T-cell (primary cell): ENCODE measurements around the gene SHCBP1L. TPM values are rescaled to one million over a fixed set of nuclear protein-coding genes. Genes with fewer than 3 reads are reported as not detected.
"Not testable (repeated sequence)": the region's sequence is repeated elsewhere in the genome, so short reads cannot be mapped to it uniquely, and the experiment has no call there.

Source experiments
- ATAC-seq, 4 experiments: fragments of 200-7000 bp in 3 of 4; fragments of 150-1000 bp in 1 of 4; cut with Tn5 transposase; replicated peaks in 1 of 4; 1 replicate in 3 of 4; 2 replicates in 1 of 4; pipeline ENCODE4 v1.10.0; 2021; ENCODE audit warnings: moderate library complexity in 3 of 4, mild to moderate bottlenecking in 2 of 4, moderate number of reproducible peaks in 1 of 4
- CTCF ChIA-PET, 2 donors: fragments of 300-600 bp; sonication (Branson Sonifier 250); formaldehyde crosslinking; loops; one replicate each; lab custom pipeline; 2022; ENCODE audit warnings: antibody characterized with exemption in 2 of 2; lab: Charles Lee
- POLR2A ChIA-PET, 2 donors: fragments of 300-600 bp; sonication (Branson Sonifier 250); formaldehyde crosslinking; loops; one replicate each; lab custom pipeline; 2022; ENCODE audit warnings: antibody characterized with exemption in 2 of 2; lab: Charles Lee
- DNase-seq, 35 experiments: peaks; one replicate each; pipeline versions ENCODE4 v3.0.0 to v3.0.0-alpha.2; 2013 to 2023
- H3K27ac ChIP-seq: one replicate; pipeline ENCODE4 v1.5.1; 2013; ENCODE audit warnings: low read length
- H3K27me3 ChIP-seq, 2 experiments: replicated peaks in 1 of 2; 1 replicate in 1 of 2; 2 replicates in 1 of 2; pipeline versions ENCODE4 v1.6.1 to v1.7.0; 2013; ENCODE audit warnings: low read length in 1 of 2, mixed read lengths in 1 of 2; ENCODE audit not compliant: control insufficient read depth in 2 of 2, insufficient read depth in 2 of 2; ENCODE audit errors: extremely low read depth in 1 of 2
- H3K36me3 ChIP-seq, 2 donors: 1 replicate in 1 of 2; 2 replicates in 1 of 2; pipeline versions ENCODE4 v1.6.1 to v1.7.0; 2013; ENCODE audit warnings: low read length in 1 of 2; ENCODE audit not compliant: control insufficient read depth in 2 of 2, insufficient read depth in 1 of 2; ENCODE audit errors: extremely low read depth in 1 of 2
- H3K4me1 ChIP-seq, 2 experiments: 1 replicate in 1 of 2; 2 replicates in 1 of 2; pipeline versions ENCODE4 v1.6.1 to v1.7.0; 2013; ENCODE audit warnings: low read length in 2 of 2, mixed read lengths in 1 of 2; ENCODE audit not compliant: insufficient read depth in 2 of 2, control insufficient read depth in 1 of 2; ENCODE audit errors: extremely low read depth in 1 of 2
- H3K4me3 ChIP-seq, 2 donors: 1 replicate in 1 of 2; 2 replicates in 1 of 2; pipeline versions ENCODE4 v1.5.1 to v1.7.0; 2013; ENCODE audit warnings: mild to moderate bottlenecking in 2 of 2, low read length in 1 of 2, moderate library complexity in 1 of 2; ENCODE audit not compliant: control insufficient read depth in 1 of 2; ENCODE audit errors: extremely low read depth in 1 of 2
- H3K9me3 ChIP-seq: 2 replicates; pipeline ENCODE4 v1.7.0; 2013
- H3K27ac Mint-ChIP-seq, 2 donors: one replicate each; pipeline ENCODE4 v1.8.0; 2020 to 2021; ENCODE audit warnings: mild to moderate bottlenecking in 2 of 2, mixed read lengths in 2 of 2
- H3K27me3 Mint-ChIP-seq, 2 donors: one replicate each; pipeline ENCODE4 v1.8.0; 2021 to 2022; ENCODE audit warnings: mixed read lengths in 2 of 2
- H3K36me3 Mint-ChIP-seq: one replicate; pipeline ENCODE4 v1.8.0; 2021; ENCODE audit warnings: mixed read lengths
- H3K4me1 Mint-ChIP-seq, 3 donors: one replicate each; pipeline ENCODE4 v1.8.0; 2020 to 2022; ENCODE audit warnings: mixed read lengths in 3 of 3, mild to moderate bottlenecking in 1 of 3
- H3K4me3 Mint-ChIP-seq, 3 donors: one replicate each; pipeline ENCODE4 v1.8.0; 2020 to 2022; ENCODE audit warnings: mild to moderate bottlenecking in 3 of 3, mixed read lengths in 3 of 3, moderate library complexity in 3 of 3
- H3K9me3 Mint-ChIP-seq, 3 donors: one replicate each; pipeline ENCODE4 v1.8.0; 2020 to 2022; ENCODE audit warnings: mixed read lengths in 3 of 3
- WGBS: methylation state at CpG from one replicate; pipeline ENCODE4 v1.1.5; 2013; ENCODE audit warnings: missing lambda C conversion rate; ENCODE audit not compliant: insufficient coverage; 5-methylcytosine and 5-hydroxymethylcytosine counted together
- total RNA-seq, 35 experiments: library from RNA in 6 of 35; stranded (reverse) in 6 of 35; fragments of 120-200 nt in 1 of 35; gene quantifications; one replicate each; pipeline versions ENCODE4 v1.2.1 to v1.2.4 and lab custom pipeline; 2013 to 2026

SHCBP1L gene
- total RNA-seq, 5 donors from 2014 or later (not counting 1 experiment from before 2014, with no cell fraction given) = not detected

DNA sequence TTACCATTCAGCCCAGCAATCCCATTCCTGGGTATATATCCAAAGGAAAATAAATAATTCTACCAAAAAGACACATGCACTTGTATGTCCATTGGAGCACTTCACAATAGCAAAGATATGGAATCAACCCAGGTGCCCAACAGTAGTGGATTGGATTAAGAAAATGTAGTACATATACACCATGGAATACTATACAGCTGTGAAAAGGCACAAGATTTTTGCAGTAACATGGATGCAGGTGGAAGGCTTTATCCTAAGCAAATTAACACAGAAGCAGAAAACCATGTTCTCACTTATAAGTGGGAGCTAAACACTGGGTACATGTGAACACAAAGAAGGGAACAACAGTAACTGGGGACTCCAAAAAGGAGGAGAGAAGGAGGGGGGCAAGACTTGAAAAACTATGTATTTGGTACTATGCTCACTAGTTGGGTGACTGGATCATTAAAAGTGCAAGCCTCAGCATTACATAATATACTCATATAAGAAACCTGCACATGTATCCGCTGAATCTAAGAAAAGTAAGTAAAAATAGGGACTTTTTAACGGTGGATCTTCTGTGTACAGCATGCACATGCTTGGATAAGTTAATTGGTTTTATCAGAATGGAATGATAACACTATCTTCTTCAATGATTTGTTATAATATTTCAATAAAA lies 3.9 kb upstream of the SHCBP1L start:
- H3K36me3 ChIP-seq = no peaks in the 10 kb centered on the region
- H3K4me3 ChIP-seq = no peak overlapping the region
- H3K4me1 ChIP-seq = peaks cover 0 to 3% of the 10 kb centered on the region in 2 experiments
- DNase-seq = no peak
- no peak overlapping the region for H3K4me3 Mint-ChIP-seq
- ChIA-PET CTCF (no interaction called here), POLR2A (no interaction called here)
- peaks cover 0 to 5% (median 0%) of the 10 kb centered on the region in 3 donors for H3K4me1 Mint-ChIP-seq
- H3K9me3 Mint-ChIP-seq = peaks cover 0 to 7% (median 0%) of the 10 kb centered on the region in 3 donors
- no peaks in the 10 kb centered on the region for H3K9me3 ChIP-seq
- peaks cover 36 to 37% of the 10 kb centered on the region in 2 donors for H3K27me3 Mint-ChIP-seq
- H3K27ac Mint-ChIP-seq = no peak overlapping the region
- peaks cover 0 to 38% of the 10 kb centered on the region in 2 experiments for H3K27me3 ChIP-seq
- no CpG with 5 or more reads among the region's 2 CpGs for whole genome bisulfite sequencing
- no peaks in the 10 kb centered on the region for H3K36me3 Mint-ChIP-seq
- ATAC-seq = no peak
- no peak overlapping the region for H3K27ac ChIP-seq

DNA sequence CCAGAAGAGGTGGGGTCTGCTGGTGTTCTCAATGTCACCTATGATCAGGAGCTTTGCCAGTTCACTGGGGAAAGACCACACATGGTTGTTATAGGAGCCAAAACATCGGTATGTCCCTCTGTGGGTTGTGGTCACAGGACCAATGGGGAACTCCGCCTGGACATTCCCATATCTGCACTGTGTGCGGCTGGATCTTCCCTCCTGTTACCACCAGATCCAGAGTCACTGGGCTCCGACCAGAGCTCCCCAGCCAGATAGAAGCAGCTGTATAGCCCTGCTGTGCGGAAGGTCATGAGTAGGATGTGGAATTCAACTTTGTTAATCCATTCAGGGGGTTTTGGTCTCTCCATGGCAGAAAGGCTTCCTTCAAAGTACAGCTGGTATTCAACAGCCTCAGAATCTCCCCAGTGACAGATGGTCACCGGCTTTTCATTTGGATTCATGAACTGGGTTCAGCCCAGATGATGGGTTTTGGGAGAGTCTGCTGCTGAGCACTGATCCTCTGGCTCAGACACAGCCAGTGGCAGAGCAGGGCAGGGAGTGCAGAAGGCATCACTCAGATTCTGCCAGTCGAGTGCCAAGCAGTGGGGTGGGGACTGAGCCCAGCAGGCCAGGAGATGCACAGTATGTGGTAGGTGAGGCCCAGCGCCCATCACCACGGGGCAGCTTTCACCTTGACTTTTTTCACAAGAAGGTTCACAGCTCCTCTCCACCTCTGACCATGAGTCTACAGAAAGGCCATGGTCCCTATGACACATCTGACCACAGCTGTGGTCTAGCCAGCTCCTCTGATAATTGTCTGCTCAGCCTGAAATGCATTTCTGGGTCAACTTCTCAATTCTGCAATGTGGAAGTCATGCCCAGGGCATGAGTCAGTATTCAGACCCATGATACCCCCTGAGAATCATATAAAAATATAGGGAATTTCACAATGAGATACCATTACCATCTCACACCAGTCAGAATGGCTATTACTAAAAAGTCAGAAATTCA lies 2.9 kb upstream of the SHCBP1L start:
- no peaks in the 10 kb centered on the region for H3K36me3 Mint-ChIP-seq
- ATAC-seq = no peak
- 73% methylated on average over 4 of the region's 9 CpGs for WGBS

GRCh38 chr1:182953826-182954225 lies 860 bp upstream of the SHCBP1L start:
- ChIA-PET POLR2A (no interaction called here), CTCF (no interaction called here)
- peaks cover 3 to 33% of the 10 kb centered on the region in 2 experiments for H3K27me3 ChIP-seq
- Mint-ChIP-seq H3K27me3 (peaks cover 26 to 31% of the 10 kb centered on the region in 2 donors), H3K36me3 (no peaks in the 10 kb centered on the region), H3K27ac (no peak overlapping the region), H3K9me3 (peaks cover 0 to 7% (median 0%) of the 10 kb centered on the region in 3 donors), H3K4me3 (no peak overlapping the region), H3K4me1 (peaks cover 0 to 5% (median 0%) of the 10 kb centered on the region in 3 donors)
- no peaks in the 10 kb centered on the region for H3K9me3 ChIP-seq
- H3K36me3 ChIP-seq = no peaks in the 10 kb centered on the region
- no CpG with 5 or more reads among the region's 3 CpGs for WGBS
- no peak overlapping the region for H3K4me3 ChIP-seq
- no peak overlapping the region for H3K27ac ChIP-seq
- DNase-seq (no peak), ATAC-seq (no peak)
- H3K4me1 ChIP-seq = peaks cover 0 to 3% of the 10 kb centered on the region in 2 experiments

More for the DNA sequence above, 2.9 kb upstream of the SHCBP1L start:
- peaks cover 0 to 3% of the 10 kb centered on the region in 2 experiments for H3K4me1 ChIP-seq
- H3K9me3 ChIP-seq = no peaks in the 10 kb centered on the region
- H3K36me3 ChIP-seq = no peaks in the 10 kb centered on the region
- Mint-ChIP-seq H3K4me3 (no peak overlapping the region), H3K27me3 (peaks cover 35 to 38% of the 10 kb centered on the region in 2 donors), H3K27ac (no peak overlapping the region), H3K9me3 (peaks cover 0 to 7% (median 0%) of the 10 kb centered on the region in 3 donors), H3K4me1 (peaks cover 0 to 5% (median 0%) of the 10 kb centered on the region in 3 donors)
- ChIA-PET POLR2A (no interaction called here), CTCF (interaction anchor here in 1 of 2 donors (0.6 kb wide), 1 partner anchor 20 kb away, joined by 3 read pairs; no protein-coding TSS in a partner anchor)
- no peak for DNase-seq
- no peak overlapping the region for H3K27ac ChIP-seq
- peaks cover 3 to 40% of the 10 kb centered on the region in 2 experiments for H3K27me3 ChIP-seq
- no peak overlapping the region for H3K4me3 ChIP-seq

DNA sequence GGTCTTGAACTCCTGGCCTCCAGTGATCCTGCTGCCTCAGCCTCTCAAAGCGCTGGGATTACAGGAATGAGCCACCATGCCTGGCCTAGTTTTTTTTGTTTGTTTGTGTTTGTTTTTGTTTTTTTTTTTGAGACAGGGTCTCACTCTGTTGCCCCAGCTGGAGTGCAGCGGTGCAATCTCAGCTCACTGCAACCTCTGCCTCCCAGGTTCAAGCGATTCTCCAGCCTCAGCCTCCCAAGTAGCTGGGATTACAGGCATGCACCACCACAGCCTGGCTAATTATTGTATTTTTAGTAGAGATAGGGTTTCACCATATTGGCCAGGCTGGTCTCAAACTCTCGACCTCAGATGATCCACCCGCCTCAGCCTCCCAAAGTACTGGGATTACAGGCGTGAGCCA lies 9.6 kb downstream of the SHCBP1L start:
- POLR2A ChIA-PET = interaction anchor here in 1 of 2 donors (0.7 kb wide), 1 partner anchor 331 kb away, joined by 18 read pairs; no protein-coding TSS in a partner anchor
- H3K9me3 ChIP-seq, H3K36me3 ChIP-seq, H3K4me3 ChIP-seq, ATAC-seq, H3K4me1 Mint-ChIP-seq, DNase-seq, H3K4me3 Mint-ChIP-seq, H3K27ac ChIP-seq, H3K36me3 Mint-ChIP-seq, CTCF ChIA-PET, H3K9me3 Mint-ChIP-seq, H3K4me1 ChIP-seq, H3K27ac Mint-ChIP-seq: not testable (repeated sequence)
- peaks cover 4 to 22% of the 10 kb centered on the region in 2 experiments for H3K27me3 ChIP-seq
- H3K27me3 Mint-ChIP-seq = peaks cover 29 to 39% of the 10 kb centered on the region in 2 donors
- WGBS = 90% methylated on average over 3 of the region's 6 CpGs

- H3K4me3 Mint-ChIP-seq, DNase-seq, H3K27ac ChIP-seq, H3K27ac Mint-ChIP-seq, H3K36me3 ChIP-seq, H3K9me3 Mint-ChIP-seq, H3K4me3 ChIP-seq, ATAC-seq, CTCF ChIA-PET, H3K4me1 Mint-ChIP-seq, H3K9me3 ChIP-seq, POLR2A ChIA-PET, H3K4me1 ChIP-seq, H3K36me3 Mint-ChIP-seq: not testable (repeated sequence)
- 19% methylated on average over 13 of the region's 25 CpGs for WGBS
- H3K27me3 ChIP-seq = peaks cover 4 to 22% of the 10 kb centered on the region in 2 experiments
- H3K27me3 Mint-ChIP-seq = peaks cover 40 to 50% of the 10 kb centered on the region in 2 donors
Measured at GRCh38 chr1:182942145-182942544, 10.8 kb downstream of the SHCBP1L start.

DNA sequence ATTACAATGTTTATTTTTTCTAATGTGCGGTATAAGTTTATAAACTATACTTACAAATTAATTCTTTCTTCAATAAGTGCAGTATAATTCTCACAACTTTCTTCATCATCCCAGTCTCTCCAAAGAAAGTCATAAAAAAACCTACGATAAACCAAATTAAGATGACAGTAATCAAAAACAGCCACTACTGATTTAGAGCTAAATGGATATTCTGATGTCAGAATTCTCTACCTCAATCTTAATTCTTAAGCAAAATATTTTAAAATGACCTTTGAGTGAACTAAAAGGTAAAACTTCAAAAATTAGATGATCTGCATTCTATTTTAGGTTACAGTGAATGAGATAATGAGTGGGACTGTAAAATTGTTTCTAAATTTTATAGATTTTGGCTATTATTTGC lies 13.6 kb downstream of the SHCBP1L start:
- Mint-ChIP-seq H3K27ac (no peak overlapping the region), H3K4me1 (peaks cover 0 to 2% (median 0%) of the 10 kb centered on the region in 3 donors), H3K27me3 (peaks cover 30 to 43% of the 10 kb centered on the region in 2 donors), H3K4me3 (no peak overlapping the region), H3K36me3 (no peaks in the 10 kb centered on the region), H3K9me3 (peaks cover 2 to 8% (median 4%) of the 10 kb centered on the region in 3 donors)
- Histone ChIP-seq H3K9me3 (peaks cover 2% of the 10 kb centered on the region), H3K27ac (no peak overlapping the region), H3K4me1 (no peaks in the 10 kb centered on the region), H3K4me3 (no peak overlapping the region), H3K27me3 (peaks cover 2 to 16% of the 10 kb centered on the region in 2 experiments), H3K36me3 (no peaks in the 10 kb centered on the region)
- CTCF ChIA-PET = no interaction called here
- POLR2A ChIA-PET = no interaction called here
- no CpG with 5 or more reads among the region's 2 CpGs for WGBS
- no peak for DNase-seq
- ATAC-seq = no peak
